WTC11 (cell line): ENCODE measurements around the gene CPNE4. TPM values are rescaled to one million over a fixed set of nuclear protein-coding genes. Genes with fewer than 3 reads are reported as not detected.

Source experiments
- ATAC-seq: fragments of 200-7000 bp; cut with Tn5 transposase; 2 replicates; pipeline ENCODE4 v1.10.0; 2021; ENCODE audit warnings: mild to moderate bottlenecking, moderate library complexity
- CTCF ChIA-PET: fragments of 300-600 bp; sonication (Branson Sonifier 250); formaldehyde crosslinking; loops from one replicate; lab custom pipeline; 2021; ENCODE audit warnings: antibody characterized with exemption; lab: Charles Lee
- POLR2A ChIA-PET: fragments of 350-600 bp; sonication (Branson Sonifier 250); formaldehyde crosslinking; loops from one replicate; lab custom pipeline; 2021; ENCODE audit warnings: antibody characterized with exemption; lab: Charles Lee
- DNase-seq: peaks from one replicate; pipeline ENCODE4 v3.0.0; 2021; ENCODE audit warnings: low spot score
- H3K27ac Mint-ChIP-seq: 2 replicates; pipeline ENCODE4 v1.8.0; 2021; ENCODE audit warnings: mixed read lengths
- H3K27me3 Mint-ChIP-seq: 2 replicates; pipeline ENCODE4 v1.8.0; 2021; ENCODE audit warnings: low read depth, mild to moderate bottlenecking, moderate library complexity, mixed read lengths
- H3K36me3 Mint-ChIP-seq: 2 replicates; pipeline ENCODE4 v1.8.0; 2021; ENCODE audit warnings: mixed read lengths
- H3K4me1 Mint-ChIP-seq: 2 replicates; pipeline ENCODE4 v1.8.0; 2022; ENCODE audit warnings: mixed read lengths
- H3K4me3 Mint-ChIP-seq: 2 replicates; pipeline ENCODE4 v1.8.0; 2021; ENCODE audit warnings: mild to moderate bottlenecking, moderate library complexity, mixed read lengths
- H3K9me3 Mint-ChIP-seq: 2 replicates; pipeline ENCODE4 v1.8.0; 2021; ENCODE audit warnings: mixed read lengths
- FOXK1 ChIP-seq: sonication (generic); formaldehyde crosslinking; IDR thresholded peaks from 2 replicates; pipeline ENCODE4 v1.8.0; 2022; ENCODE audit warnings: mild to moderate bottlenecking, moderate library complexity, missing genetic modification reagents
- JUN ChIP-seq: sonication (generic); formaldehyde crosslinking; IDR thresholded peaks from 2 replicates; pipeline ENCODE4 v1.8.0; 2023; ENCODE audit warnings: mild to moderate bottlenecking, missing genetic modification reagents
- MXD4 ChIP-seq: fragments of 250-450 bp; sonication (Bioruptor Pico); IDR thresholded peaks from 2 replicates; pipeline ENCODE4 v1.8.0; 2021; ENCODE audit warnings: mild to moderate bottlenecking, moderate library complexity, borderline replicate concordance
- NR1H2 ChIP-seq: sonication (generic); formaldehyde crosslinking; IDR thresholded peaks from 2 replicates; pipeline ENCODE4 v1.9.0; 2021; ENCODE audit warnings: mild to moderate bottlenecking, moderate library complexity, missing genetic modification reagents
- TEAD1 ChIP-seq: sonication (generic); formaldehyde crosslinking; IDR thresholded peaks from 2 replicates; pipeline ENCODE4 v1.8.0; 2022; ENCODE audit warnings: mild to moderate bottlenecking, missing genetic modification reagents
- TEAD4 ChIP-seq: sonication (generic); formaldehyde crosslinking; IDR thresholded peaks from 2 replicates; pipeline ENCODE4 v1.8.0; 2022; ENCODE audit warnings: mild to moderate bottlenecking, missing genetic modification reagents
- ZBTB21 ChIP-seq: sonication (generic); formaldehyde crosslinking; IDR thresholded peaks from 2 replicates; pipeline ENCODE4 v1.8.1; 2023; ENCODE audit warnings: mild to moderate bottlenecking, missing genetic modification reagents, borderline replicate concordance
- ZNF121 ChIP-seq: sonication (generic); formaldehyde crosslinking; IDR thresholded peaks from 2 replicates; pipeline ENCODE4 v1.8.0; 2023; ENCODE audit warnings: missing genetic modification reagents
- ZNF138 ChIP-seq: sonication (generic); formaldehyde crosslinking; conservative IDR thresholded peaks from 2 replicates; pipeline ENCODE4 v1.8.1; 2022; ENCODE audit warnings: mild to moderate bottlenecking, moderate library complexity, missing genetic modification reagents
- ZNF317 ChIP-seq: sonication (generic); formaldehyde crosslinking; IDR thresholded peaks from 2 replicates; pipeline ENCODE4 v1.8.1; 2023; ENCODE audit warnings: low read depth, mild to moderate bottlenecking, moderate library complexity, missing genetic modification reagents, borderline replicate concordance
- ZNF396 ChIP-seq: fragments of 250-450 bp; sonication (Bioruptor Pico); IDR thresholded peaks from 2 replicates; pipeline ENCODE4 v1.8.0; 2021; ENCODE audit warnings: mild to moderate bottlenecking, moderate library complexity, borderline replicate concordance
- ZNF416 ChIP-seq: fragments of 250-450 bp; sonication (Bioruptor Pico); IDR thresholded peaks from 2 replicates; pipeline ENCODE4 v1.9.0; 2021; ENCODE audit warnings: mild to moderate bottlenecking, inconsistent platforms
- total RNA-seq: library from RNA; stranded (reverse); gene quantifications from 3 replicates; pipeline ENCODE4 v1.2.3, GENCODE V29; 2021
- TF ChIP-seq, protein P1 (sequence below): sonication (generic); formaldehyde crosslinking; IDR thresholded peaks from 2 replicates; pipeline ENCODE4 v1.8.1; 2022; ENCODE audit warnings: low read depth, missing genetic modification reagents, borderline replicate concordance
- TF ChIP-seq, protein P2 (sequence below): sonication (generic); formaldehyde crosslinking; IDR thresholded peaks from 2 replicates; pipeline ENCODE4 v1.8.1; 2023; ENCODE audit warnings: mild to moderate bottlenecking, missing genetic modification reagents, borderline replicate concordance
- TF ChIP-seq, protein P3 (sequence below): sonication (generic); formaldehyde crosslinking; IDR thresholded peaks from 2 replicates; pipeline ENCODE4 v1.8.0; 2022; ENCODE audit warnings: mild to moderate bottlenecking, missing genetic modification reagents
- TF ChIP-seq, protein P4 (sequence below): fragments of 250-450 bp; sonication (Bioruptor Pico); conservative IDR thresholded peaks from 2 replicates; pipeline ENCODE4 v1.9.0; 2021; ENCODE audit warnings: mild to moderate bottlenecking
- TF ChIP-seq, protein P5 (sequence below): fragments of 250-450 bp; sonication (Bioruptor Pico); IDR thresholded peaks from 2 replicates; pipeline ENCODE4 v1.8.0; 2021; ENCODE audit warnings: mild to moderate bottlenecking
- TF ChIP-seq, protein P6 (sequence below): sonication (generic); formaldehyde crosslinking; IDR thresholded peaks from 2 replicates; pipeline ENCODE4 v1.8.1; 2023; ENCODE audit warnings: mild to moderate bottlenecking, missing genetic modification reagents, moderate library complexity
- TF ChIP-seq, protein P7 (sequence below): sonication (generic); formaldehyde crosslinking; IDR thresholded peaks from 2 replicates; pipeline ENCODE4 v1.8.1; 2023; ENCODE audit warnings: mild to moderate bottlenecking, missing genetic modification reagents
- TF ChIP-seq, protein P8 (sequence below): sonication (generic); formaldehyde crosslinking; IDR thresholded peaks from 2 replicates; pipeline ENCODE4 v1.8.0; 2023; ENCODE audit warnings: mild to moderate bottlenecking, missing genetic modification reagents

CPNE4 gene
- total RNA-seq, 1 experiment from 2014 or later, result 2.4 TPM

DNA sequence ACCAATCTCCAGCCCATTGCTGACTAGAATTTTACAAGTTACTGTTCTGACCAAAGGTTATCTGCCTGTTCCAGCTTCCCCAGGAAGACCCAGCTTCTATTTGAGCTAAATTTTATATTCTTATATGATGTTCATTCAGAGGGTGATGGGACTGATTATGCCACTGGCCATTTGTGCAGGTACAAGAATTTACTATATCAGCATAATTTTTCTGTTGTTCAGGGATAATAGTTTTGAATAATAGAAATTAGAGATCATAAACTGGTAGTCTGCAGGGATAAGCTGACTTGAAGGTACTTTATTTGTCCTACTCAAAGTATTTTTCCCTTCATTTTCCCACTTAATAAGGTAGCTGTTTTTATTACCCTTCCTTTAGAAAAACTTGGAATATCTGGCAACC lies 309.4 kb downstream of the CPNE4 start (continued):
- TF ChIP-seq, protein P1, sequence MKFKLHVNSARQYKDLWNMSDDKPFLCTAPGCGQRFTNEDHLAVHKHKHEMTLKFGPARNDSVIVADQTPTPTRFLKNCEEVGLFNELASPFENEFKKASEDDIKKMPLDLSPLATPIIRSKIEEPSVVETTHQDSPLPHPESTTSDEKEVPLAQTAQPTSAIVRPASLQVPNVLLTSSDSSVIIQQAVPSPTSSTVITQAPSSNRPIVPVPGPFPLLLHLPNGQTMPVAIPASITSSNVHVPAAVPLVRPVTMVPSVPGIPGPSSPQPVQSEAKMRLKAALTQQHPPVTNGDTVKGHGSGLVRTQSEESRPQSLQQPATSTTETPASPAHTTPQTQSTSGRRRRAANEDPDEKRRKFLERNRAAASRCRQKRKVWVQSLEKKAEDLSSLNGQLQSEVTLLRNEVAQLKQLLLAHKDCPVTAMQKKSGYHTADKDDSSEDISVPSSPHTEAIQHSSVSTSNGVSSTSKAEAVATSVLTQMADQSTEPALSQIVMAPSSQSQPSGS (CRISPR knock-in tag), result no peak
- TF ChIP-seq, protein P2, sequence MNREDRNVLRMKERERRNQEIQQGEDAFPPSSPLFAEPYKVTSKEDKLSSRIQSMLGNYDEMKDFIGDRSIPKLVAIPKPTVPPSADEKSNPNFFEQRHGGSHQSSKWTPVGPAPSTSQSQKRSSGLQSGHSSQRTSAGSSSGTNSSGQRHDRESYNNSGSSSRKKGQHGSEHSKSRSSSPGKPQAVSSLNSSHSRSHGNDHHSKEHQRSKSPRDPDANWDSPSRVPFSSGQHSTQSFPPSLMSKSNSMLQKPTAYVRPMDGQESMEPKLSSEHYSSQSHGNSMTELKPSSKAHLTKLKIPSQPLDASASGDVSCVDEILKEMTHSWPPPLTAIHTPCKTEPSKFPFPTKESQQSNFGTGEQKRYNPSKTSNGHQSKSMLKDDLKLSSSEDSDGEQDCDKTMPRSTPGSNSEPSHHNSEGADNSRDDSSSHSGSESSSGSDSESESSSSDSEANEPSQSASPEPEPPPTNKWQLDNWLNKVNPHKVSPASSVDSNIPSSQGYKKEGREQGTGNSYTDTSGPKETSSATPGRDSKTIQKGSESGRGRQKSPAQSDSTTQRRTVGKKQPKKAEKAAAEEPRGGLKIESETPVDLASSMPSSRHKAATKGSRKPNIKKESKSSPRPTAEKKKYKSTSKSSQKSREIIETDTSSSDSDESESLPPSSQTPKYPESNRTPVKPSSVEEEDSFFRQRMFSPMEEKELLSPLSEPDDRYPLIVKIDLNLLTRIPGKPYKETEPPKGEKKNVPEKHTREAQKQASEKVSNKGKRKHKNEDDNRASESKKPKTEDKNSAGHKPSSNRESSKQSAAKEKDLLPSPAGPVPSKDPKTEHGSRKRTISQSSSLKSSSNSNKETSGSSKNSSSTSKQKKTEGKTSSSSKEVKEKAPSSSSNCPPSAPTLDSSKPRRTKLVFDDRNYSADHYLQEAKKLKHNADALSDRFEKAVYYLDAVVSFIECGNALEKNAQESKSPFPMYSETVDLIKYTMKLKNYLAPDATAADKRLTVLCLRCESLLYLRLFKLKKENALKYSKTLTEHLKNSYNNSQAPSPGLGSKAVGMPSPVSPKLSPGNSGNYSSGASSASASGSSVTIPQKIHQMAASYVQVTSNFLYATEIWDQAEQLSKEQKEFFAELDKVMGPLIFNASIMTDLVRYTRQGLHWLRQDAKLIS (CRISPR knock-in tag), result no peak
- TF ChIP-seq, all 79 proteins: peak for 0

DNA sequence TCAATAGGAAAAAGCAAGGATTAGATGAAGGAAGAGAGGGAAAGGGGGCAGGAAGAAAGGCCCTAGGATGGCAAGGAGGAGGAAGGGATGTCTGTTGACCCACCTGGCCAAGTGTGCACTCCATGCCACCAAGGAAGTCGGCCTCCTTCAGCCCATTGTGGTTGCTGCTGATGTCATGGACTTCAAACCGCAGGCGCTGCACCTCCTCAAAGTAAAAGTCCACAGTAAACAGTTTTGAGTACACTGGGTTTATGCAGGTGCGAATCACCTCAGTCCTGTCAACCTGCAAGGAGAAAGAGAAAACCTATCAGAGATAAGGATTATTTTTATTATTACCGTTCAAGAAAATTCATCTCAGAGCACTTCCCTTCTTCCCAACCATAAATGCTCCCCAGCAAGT lies 311.5 kb downstream of the CPNE4 start:
- DNase-seq (no peak), ATAC-seq (no peak)
- Mint-ChIP-seq H3K4me3 (no peak overlapping the region), H3K27ac (no peak overlapping the region), H3K9me3 (no peaks in the 10 kb centered on the region), H3K36me3 (no peaks in the 10 kb centered on the region), H3K27me3 (no peaks in the 10 kb centered on the region), H3K4me1 (peaks cover 4% of the 10 kb centered on the region)
- ChIA-PET POLR2A (no interaction called here), CTCF (no interaction called here)
- TF ChIP-seq ZNF138 (no peak), ZNF416 (CRISPR knock-in tag) (no peak), JUN (CRISPR knock-in tag) (no peak), TEAD1 (no peak), ZNF121 (CRISPR knock-in tag) (no peak), ZNF317 (CRISPR knock-in tag) (no peak)
- TF ChIP-seq, protein P3, sequence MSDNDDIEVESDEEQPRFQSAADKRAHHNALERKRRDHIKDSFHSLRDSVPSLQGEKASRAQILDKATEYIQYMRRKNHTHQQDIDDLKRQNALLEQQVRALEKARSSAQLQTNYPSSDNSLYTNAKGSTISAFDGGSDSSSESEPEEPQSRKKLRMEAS (CRISPR knock-in tag), result no peak
- TF ChIP-seq, protein P4, sequence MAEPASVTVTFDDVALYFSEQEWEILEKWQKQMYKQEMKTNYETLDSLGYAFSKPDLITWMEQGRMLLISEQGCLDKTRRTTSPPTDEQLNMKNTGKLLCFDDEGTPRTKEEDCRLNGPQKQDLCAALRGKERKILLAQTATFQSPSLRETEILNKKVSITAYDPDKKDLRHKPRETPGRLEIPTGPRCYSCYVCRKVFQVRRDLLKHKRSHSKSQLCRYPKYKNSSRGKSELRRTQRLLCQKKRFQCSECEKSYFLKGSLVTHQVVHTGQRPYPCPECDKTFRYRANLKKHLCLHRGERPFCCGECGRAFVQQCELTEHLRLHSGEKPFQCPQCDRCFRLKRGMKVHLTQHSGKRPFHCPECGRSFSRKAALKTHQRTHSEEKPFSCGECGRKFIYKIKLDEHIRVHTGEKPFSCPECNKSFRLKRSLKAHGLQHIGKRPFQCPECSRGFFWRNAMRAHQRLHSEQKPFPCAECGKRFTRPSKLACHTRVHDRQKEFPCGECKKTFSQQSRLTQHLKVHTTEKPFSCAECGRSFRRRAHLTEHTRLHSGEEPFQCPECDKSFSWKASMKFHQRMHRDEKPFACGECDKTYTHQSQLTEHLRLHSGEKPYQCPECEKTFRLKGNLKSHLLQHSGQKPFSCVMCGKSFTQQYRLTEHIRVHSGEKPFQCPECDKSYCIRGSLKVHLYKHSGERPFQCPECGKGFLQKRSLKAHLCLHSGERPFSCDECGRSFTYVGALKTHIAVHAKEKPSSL, result no peak
- TF ChIP-seq, protein P5, sequence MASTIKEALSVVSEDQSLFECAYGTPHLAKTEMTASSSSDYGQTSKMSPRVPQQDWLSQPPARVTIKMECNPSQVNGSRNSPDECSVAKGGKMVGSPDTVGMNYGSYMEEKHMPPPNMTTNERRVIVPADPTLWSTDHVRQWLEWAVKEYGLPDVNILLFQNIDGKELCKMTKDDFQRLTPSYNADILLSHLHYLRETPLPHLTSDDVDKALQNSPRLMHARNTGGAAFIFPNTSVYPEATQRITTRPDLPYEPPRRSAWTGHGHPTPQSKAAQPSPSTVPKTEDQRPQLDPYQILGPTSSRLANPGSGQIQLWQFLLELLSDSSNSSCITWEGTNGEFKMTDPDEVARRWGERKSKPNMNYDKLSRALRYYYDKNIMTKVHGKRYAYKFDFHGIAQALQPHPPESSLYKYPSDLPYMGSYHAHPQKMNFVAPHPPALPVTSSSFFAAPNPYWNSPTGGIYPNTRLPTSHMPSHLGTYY, result no peak
- TF ChIP-seq, protein P6, sequence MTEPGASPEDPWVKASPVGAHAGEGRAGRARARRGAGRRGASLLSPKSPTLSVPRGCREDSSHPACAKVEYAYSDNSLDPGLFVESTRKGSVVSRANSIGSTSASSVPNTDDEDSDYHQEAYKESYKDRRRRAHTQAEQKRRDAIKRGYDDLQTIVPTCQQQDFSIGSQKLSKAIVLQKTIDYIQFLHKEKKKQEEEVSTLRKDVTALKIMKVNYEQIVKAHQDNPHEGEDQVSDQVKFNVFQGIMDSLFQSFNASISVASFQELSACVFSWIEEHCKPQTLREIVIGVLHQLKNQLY (CRISPR knock-in tag), result no peak

DNA sequence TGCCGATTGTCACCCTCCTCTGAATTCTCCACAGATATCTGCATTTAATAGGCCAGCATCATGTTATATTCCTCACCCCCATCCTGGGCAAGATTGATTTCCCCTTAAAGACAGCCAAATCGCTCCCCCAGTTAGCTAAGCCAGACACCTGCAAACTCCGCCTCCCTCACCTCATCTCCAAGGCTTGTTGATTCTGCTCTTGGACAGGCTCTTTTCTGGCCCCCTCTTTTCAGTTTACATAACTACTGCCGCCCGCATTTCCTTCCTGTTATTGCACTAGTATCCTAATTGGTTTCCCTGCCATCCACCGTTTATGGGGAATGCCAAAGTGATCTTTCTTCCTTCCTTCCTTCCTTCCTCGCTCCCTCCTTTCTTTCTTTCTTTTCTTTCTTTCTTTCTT lies 317.3 kb downstream of the CPNE4 start:
- ATAC-seq, result peak; percentile 75
- POLR2A ChIA-PET, result no interaction called here
- Mint-ChIP-seq H3K9me3 (no peaks in the 10 kb centered on the region), H3K27me3 (no peaks in the 10 kb centered on the region), H3K4me1 (peaks cover 30% of the 10 kb centered on the region), H3K4me3 (no peak overlapping the region), H3K27ac (no peak overlapping the region), H3K36me3 (no peaks in the 10 kb centered on the region)
- CTCF ChIA-PET, result interaction anchor here (0.7 kb wide), 1 partner anchor 191 kb away, joined by 3 read pairs; no protein-coding TSS in a partner anchor
- DNase-seq, result no peak
- TF ChIP-seq NR1H2 (CRISPR knock-in tag), result no peak
- TF ChIP-seq FOXK1 (CRISPR knock-in tag), result no peak
- no peak for TF ChIP-seq ZBTB21 (CRISPR knock-in tag)
- TF ChIP-seq ZNF396 (CRISPR knock-in tag), result no peak
- no peak for TF ChIP-seq TEAD4
- TF ChIP-seq, protein P7, sequence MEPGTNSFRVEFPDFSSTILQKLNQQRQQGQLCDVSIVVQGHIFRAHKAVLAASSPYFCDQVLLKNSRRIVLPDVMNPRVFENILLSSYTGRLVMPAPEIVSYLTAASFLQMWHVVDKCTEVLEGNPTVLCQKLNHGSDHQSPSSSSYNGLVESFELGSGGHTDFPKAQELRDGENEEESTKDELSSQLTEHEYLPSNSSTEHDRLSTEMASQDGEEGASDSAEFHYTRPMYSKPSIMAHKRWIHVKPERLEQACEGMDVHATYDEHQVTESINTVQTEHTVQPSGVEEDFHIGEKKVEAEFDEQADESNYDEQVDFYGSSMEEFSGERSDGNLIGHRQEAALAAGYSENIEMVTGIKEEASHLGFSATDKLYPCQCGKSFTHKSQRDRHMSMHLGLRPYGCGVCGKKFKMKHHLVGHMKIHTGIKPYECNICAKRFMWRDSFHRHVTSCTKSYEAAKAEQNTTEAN, result no peak
- TF ChIP-seq, protein P8, sequence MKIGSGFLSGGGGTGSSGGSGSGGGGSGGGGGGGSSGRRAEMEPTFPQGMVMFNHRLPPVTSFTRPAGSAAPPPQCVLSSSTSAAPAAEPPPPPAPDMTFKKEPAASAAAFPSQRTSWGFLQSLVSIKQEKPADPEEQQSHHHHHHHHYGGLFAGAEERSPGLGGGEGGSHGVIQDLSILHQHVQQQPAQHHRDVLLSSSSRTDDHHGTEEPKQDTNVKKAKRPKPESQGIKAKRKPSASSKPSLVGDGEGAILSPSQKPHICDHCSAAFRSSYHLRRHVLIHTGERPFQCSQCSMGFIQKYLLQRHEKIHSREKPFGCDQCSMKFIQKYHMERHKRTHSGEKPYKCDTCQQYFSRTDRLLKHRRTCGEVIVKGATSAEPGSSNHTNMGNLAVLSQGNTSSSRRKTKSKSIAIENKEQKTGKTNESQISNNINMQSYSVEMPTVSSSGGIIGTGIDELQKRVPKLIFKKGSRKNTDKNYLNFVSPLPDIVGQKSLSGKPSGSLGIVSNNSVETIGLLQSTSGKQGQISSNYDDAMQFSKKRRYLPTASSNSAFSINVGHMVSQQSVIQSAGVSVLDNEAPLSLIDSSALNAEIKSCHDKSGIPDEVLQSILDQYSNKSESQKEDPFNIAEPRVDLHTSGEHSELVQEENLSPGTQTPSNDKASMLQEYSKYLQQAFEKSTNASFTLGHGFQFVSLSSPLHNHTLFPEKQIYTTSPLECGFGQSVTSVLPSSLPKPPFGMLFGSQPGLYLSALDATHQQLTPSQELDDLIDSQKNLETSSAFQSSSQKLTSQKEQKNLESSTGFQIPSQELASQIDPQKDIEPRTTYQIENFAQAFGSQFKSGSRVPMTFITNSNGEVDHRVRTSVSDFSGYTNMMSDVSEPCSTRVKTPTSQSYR (CRISPR knock-in tag), result no peak
- TF ChIP-seq MXD4 (CRISPR knock-in tag), result no peak
